Measurements from ENCODE around the gene COX4I1.
"Not testable (repeated sequence)": the region's sequence is repeated elsewhere in the genome, so short reads cannot be mapped to it uniquely, and the experiment has no call there.

COX4I1 gene

DNA sequence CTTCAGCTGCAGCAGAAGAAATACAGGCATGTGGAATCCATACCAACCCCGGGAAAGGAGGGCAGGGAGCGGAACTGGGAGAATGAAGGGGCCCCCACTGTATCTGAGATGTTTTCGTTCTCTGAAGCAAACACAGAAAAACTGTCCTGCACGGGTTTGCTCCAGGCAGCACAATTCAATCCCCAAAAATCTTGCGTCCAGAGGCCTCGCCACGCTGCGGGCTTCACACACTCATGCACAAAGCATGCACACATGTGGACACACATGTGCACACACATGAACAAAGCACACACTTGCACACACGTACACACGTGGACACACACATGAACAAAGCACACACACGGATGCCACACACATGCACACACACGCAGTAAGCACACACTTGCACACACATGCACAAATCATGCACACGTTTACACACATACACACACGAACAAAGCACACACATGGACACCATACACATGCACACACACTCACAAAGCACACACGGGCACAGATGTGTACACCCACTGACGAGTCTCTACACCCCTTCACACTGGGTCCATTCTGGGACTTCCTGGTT, 27.3 kb downstream of the COX4I1 start:
- no peak for DNase-seq

DNA sequence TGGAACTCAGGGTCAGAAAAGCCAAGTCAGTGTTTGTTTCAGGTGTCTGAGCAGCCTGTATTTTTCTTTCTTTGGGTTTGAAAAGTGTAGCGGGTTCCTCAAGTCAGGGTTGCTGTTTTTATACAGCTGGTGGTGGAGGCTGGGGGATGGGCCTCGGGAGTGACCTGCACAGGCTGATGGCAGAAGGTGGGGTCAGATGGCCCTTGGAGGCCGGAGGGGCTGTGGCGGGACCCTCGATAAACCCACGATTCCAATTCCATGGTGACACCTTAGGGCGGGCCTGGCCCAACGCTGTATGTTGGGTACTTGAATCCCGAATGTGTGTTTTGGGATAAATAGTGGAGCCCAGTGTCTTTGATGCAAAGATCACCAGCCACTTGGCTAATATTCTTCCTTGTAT, 28.7 kb downstream of the COX4I1 start:
- no peak for DNase-seq

DNA sequence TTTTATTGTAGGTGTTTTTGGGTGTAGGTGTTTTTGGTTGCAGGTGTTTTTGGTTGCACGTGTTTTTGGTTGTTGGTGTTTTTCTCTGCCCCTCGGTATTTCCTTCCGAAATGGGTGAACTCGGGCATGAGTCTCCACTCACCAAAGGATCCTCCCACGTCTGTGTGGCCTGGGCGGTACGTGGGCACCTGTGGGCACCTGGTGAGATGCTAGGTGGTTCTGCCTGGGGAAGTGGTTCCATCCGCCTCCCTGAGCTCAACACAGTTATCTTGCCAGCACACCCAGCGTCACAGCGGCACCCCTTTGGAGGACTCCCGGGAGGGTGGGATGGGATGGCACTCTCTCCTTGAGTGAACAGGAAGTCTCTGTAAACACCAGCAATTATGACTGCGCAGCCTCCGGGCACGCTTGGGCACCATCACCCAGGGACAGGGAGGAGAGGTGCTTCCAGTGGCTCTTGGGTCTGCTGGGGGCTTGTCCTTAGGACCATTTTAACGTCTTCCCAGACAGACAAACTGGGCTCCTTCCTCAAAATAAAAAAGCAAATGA, 29.8 kb downstream of the COX4I1 start:
- no peak for DNase-seq

DNA sequence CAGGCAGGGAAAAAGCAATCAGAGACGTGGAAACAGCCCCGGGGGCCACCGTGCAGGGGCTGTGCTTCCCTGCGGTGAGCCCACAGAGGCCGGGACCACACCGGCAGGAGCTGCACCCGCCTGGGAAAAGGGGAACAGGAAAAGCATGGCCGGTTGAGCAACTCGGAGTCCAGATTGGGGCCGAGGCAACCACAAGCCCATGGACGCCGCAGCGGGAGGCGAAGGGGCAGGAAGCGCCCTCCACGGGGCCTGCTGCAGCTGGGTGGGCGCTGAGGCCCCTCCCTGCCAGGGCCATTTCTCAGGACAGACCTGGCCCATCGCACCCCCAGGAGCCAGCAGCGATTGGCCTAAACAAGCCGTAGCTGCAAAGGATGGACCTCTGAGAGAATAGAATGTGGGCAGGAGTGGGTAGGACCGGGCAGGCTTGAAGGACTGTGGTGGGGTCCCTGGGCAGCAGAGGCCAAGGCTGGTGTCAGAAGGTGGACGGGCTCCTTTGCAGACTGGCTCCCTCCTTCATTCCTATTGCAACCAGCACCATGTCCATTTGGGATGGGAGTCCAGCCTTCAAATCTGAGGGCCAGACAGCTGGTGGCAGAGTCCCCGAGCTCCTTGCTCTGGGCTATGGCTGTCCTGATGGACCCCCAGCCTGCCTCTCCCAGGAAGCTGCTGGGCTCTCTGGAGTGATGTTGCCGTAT, 30.4 kb downstream of the COX4I1 start:
- peak; percentile 71 for DNase-seq

DNA sequence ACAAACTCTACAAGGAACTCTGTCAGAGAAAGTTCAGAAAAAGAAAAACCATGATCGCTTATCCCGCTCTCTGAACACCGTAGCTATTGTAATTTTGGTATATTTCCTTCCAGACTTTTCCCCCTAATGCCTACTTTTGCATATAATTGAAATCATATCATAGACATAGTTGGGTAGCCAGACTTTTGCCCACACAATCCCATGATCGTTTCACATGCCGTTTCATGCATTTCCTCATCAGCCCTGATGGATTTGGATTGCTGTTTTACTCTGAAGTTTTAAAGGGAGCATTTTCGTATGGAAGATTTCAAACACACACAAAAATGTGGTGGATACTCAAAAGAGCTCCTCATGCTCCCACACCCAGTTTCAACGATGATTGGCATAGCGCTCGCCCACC, 31.3 kb downstream of the COX4I1 start:
- DNase-seq: no peak

DNA sequence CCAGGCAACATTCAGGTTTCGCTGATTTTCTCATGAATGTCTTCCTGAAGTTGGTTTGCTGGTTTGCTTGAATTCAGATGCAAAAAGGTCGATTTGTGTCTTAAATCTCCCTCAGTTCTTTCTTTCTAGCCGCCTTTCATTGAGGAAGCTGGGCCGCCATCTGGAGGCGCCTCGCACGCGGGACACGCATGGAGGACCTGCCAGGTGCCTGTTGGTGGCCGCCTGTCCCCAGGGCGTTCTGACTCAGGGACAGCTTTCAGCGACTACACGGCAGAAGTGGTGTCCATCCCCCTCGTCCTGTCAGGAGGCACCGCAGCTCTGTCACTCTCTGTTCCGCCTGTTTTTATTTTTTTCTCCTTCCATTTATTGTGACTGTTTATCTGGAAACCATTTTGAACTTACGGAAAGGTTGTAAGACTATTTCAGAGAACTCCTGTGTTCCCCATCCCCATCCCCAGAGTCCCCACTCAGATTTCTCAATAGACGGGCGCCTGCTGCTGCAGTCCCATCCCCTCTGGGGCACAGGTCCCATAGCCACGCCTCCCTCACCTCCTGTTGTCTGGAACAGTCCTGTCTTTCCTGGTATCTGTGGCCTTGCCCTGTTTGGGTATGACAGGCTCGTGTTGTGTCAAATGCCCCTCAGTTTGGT, 33.2 kb downstream of the COX4I1 start:
- DNase-seq: no peak

DNA sequence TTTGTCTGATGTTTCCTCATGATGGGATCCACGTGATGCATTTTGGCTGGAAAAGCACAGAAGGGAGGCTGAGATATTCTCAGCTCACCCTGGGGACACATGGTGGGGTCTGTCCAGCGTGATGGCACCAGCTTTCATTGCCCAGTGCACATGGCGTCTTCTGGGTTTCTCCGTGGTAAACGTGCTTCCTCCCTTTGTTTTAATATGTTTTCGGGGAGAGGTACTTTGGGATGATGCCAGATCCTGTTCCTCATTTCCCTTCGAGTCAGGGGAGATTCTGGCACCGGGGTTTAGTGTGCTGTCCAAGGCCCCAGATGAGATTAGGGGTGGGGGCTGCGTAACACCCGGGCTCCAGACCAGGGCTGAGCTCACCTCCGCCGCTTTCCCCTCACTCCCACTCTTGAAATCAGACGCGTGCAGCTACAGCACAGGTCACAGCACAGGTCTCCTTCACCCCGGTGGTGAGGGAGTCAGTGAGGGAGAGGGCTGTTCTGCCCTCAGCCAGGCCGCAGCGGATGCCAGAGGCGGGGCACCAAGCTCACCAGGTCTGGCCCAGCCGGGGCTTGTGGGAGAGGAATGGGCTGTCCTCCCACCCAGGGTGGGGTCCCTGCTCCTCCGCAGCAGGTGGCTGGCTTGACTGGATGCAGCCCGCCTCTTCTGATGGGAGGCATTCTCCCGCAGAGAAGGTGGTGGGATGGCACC, 33.9 kb downstream of the COX4I1 start:
- DNase-seq: no peak

DNA sequence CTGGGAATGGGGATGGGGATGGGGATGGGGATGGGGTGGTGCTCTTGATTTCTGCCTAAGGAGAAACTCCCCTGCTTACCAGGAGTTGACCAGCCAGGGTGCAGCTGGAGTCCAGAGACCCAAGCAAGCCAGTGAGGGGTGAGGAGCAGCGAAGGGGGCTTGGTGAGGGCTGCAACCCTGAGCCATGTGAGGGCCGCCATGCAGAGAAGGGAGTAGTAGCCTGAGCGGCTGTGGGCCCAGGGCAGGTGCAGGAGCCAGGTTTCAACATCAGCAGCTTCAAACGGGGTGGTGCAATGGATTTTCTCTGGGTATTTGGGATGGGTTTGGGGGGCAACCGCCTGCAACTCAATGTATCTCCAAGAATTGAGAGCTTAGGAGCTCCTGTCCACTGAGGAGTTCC, 35.2 kb downstream of the COX4I1 start:
- no peak for DNase-seq

DNA sequence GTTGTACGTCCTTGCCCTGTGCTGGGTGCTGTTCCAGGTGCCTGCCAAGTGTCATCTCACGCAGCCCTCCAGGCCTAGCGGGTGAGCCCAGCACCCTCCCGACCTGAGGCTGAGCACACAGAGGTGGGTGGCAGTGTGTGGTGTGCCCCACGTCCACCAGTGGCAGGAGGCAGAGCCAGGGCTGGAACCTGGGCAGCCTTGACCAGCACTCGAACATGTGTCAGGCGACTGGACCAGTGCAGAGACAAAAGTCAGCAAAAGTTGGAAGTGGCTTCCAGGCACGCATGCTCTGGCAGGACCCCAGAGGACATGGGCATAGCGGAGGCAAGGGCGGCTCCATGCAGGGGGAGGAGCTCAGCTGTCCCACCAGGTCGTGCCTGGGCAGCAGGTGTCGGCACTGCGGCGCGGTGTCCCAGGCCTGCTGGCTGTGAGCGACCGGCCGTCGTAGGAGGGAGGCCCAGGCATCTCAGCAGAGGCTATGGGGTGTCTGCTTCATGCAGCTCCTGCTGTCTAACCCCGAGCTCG, 35.8 kb downstream of the COX4I1 start:
- DNase-seq: no peak

DNA sequence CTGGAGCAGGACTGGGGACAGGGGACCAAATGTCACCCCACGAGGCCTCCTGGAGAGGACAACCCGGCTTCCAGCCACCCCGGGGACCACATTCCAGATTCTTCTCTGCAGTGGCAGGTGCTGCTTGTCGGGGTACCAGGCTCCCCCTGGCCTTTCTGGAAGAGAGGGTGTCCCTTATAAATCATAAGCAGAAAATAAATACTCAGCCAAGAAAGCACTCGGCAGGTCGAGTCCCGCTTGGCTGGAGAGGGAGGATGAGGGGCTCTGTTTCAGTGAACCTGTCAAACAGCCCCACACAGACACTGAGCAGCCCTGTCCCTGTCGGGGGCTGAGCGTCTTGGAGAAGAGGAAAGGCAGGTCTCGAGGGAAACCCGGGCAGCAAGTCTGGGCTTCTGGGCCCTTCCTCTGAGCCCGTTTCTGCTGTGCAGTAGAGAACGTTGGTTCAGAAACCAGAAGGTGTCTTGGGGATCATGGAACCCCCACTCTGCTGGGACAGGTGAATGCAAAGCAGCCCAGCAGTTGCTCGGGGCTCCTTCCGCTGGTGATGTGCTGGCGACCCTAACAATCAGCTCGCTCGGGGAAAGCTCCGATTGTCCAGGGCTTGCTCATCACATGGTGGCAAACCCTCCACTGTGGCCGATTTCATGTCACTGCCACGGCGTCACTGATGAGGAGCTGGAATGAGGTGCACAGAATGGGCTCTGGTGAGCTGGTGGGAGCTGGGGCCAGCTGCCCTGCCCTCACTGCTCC, 36.6 kb downstream of the COX4I1 start:
- no peak for DNase-seq

DNA sequence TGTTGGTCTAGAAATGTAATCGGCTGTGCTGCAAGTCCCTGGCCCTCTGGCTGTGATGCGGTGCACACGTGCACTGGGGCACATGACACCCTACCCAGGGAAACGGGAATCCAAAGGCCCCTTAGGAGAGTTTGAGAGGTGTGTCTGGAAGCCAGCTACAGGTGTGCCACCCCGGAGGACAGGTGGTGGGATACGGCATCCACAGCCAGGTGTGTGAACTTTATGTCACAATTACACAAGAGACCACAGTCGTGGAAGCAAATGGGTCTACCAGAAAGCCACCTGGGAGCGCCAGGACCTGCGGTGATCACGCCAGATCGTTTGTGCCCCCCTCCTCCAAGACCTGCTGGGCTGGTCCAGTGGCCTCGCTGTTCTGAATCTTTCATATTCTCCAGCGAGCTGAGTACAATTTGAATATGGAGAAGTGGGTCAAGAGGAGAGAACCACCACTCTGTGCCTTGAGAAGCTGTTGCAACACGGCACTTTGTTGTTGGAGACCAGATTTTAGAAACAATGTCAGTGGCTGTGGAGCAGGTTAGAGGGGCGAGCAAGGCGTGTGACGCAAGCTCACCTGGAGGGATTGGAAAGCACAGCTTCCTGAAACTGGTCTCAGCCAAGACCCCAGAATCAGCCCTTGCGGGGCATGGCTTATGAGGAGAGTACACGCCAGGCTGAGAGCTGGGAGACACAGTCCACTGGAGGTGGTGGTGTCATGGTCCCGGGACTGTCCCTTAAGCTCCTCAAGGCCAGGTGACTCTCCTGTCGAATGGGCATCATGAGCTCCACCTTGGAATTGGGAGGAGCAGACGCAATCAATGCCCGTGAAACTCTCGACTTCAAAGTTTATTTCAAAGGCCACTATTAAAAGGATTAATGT, 37.4 kb downstream of the COX4I1 start:
- no peak for DNase-seq

DNA sequence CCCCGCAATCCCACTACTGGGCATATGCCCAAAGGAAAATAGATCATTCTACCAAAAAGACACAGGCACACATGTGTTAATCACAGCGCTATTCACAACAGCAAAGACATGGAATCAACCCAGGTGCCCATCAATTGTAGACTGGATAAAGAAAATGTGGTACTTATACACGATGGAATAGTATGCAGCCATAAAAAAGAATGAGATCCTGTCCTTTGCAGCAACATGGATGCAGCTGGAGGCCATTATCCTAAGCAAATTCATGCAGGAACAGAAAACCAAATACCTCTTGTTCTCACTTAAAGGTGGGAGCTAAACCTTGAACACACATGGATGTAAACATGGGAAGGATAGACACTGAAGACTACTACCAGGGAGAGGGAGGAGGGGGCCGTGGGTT, 38.2 kb downstream of the COX4I1 start:
- not testable (repeated sequence) for DNase-seq

DNA sequence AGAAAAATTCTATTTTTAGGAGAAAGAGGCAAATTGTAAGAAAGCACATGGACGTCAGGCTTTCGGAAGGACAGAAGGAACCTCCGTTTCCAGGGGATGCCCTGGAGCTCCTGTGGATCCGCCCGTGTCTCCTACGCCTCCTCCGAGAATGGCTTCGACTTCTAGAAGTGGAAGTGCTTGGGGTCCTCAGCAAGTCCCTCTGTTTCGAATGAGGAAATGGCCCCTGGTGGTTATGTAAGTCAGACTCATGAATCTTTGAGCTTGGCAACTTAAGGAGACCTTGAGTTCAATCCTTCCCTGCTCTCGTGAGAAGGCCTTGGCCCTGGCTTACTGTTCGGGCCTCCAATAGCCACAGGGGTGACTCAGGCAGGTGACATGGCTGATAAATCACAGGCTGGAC, 38.9 kb downstream of the COX4I1 start:
- peak; percentile 19 for DNase-seq

DNA sequence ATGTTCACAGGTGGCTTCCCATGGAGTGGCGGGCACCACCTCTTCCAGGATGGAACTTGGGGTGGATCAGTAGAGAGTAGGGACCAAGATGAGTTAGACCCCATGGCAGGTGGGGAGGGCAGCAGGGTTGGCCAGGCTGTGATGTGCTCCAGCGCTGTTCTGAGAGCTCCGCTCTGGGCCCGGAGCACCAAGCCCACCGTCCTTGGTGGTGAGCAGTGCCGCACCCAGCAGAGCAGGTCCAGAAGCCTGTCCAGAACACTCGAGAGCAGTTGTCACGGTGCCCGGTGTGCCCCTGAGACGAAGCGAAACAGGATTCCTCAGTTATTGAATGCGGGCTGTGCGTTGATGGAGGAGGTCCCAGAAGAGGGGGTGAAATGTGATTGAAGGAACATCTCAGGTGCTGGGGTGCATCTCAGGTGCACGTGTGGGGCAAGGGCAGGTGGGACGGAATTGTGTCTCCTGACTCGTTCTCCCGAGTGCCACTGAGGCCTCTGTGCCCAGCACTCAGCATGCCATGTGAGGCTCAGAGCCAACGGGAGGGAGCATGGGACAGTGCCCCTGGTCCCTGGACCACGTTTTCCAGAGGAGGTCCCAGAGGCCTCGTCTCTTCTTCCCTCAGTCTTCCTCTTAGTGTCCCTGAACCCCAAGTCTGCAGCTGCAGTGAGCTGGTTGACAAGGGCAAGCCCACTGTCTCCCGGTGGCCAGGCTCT, 39.5 kb downstream of the COX4I1 start:
- no peak for DNase-seq

DNA sequence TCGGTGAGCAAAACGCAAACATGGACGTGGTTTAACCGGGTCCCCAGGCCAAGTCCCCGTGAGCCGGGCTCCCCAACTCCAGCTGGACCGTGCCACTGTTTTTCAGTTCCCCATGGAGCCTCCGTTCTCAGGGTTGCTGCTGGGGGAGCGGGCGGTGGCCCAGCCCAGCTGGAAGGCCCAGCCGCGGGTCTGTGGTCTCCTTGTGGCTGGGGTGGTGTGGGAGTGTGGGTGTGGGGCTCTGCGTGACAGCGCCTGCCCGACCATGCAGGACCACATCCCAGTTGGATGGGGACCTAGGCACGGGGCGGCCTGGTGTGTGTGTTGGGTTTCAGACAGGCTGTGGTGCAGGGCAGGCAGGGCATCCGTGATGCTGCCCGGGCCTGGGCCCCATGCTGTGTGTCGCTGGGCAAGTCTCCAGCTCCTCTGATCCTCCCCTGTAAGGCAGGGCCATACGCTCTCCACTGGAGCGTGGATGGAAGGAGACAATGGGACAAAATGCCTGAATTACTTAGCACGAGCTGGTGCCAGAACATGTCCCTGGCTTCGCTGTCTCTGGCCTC, 40.3 kb downstream of the COX4I1 start:
- DNase-seq: no peak

DNA sequence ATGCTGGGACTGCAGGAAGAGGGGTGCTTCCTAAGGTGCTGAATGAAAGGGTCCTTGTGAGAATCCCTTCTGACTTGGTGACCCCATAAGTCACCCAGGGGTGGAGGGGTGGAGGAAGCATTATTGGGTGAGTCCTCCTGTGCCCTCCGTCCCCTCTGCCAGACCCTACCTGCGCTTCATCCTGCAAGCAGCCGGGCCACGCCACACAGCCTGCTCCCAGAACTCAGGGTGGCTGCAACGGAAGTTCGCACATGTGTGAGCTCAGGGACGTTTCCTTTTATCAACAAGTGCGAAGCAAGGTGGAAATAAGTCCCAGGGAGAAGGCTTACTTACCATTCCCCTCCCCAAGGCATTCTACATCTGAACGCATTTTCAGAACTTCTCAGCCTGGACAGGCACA, 40.9 kb downstream of the COX4I1 start:
- no peak for DNase-seq

DNA sequence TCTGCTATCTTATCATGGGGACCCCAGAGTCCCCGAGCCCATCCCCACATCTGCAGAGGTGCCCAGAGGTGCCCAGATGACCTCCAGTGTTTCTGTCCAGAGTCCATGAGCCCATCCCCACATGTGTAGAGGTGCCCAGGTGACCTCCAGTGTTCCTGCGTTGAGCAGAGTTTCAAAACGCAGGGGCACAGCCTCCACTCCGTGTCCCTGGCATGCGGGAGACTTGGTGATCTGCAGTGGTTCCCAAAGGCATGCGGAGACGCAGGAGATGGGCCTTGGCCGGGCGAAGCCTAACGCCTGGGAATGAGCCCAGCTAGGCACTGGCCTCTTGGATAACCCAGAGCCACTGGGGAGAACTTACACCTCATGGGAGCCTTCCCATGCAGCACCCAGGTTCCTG, 41.3 kb downstream of the COX4I1 start:
- no peak for DNase-seq

DNA sequence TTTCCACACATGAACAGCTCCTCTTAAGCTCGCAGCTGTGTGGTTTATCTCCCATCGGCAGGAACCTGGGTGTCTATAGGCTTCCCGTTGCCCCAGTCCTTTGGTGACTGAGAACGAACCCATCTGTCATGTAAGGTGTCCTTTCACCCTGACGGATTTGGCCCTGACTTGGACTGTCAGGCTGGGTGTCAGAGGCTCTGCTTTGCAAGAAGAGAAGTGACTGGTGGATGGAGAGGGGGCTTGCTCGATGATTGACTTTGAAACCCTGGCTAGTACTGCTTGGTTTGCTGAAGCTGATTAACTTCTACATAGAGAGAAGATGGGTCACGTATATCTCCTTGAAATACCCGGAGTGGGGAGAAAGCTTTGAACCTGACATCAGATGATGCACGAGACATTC, 42.9 kb downstream of the COX4I1 start:
- no peak for DNase-seq

DNA sequence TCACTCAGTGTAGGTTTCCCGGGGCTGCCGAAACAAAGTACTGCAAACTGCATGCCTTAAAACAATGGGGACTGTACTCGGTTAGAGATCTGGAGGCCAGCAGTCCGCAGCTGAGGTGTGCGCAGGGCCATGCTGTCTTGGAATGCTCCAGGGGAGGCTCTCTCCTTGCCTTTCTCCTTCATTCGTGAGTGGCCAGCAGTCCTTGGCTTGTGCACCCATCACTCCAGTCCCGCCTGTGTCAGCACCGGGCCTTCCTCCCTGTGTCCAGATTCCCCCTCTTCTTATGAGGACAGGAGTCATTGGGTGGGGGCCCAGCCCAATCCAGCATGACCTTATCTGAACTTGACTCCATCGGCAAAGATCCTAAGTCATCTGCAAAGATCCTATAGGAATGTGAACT, 43.4 kb downstream of the COX4I1 start:
- DNase-seq: no peak

DNA sequence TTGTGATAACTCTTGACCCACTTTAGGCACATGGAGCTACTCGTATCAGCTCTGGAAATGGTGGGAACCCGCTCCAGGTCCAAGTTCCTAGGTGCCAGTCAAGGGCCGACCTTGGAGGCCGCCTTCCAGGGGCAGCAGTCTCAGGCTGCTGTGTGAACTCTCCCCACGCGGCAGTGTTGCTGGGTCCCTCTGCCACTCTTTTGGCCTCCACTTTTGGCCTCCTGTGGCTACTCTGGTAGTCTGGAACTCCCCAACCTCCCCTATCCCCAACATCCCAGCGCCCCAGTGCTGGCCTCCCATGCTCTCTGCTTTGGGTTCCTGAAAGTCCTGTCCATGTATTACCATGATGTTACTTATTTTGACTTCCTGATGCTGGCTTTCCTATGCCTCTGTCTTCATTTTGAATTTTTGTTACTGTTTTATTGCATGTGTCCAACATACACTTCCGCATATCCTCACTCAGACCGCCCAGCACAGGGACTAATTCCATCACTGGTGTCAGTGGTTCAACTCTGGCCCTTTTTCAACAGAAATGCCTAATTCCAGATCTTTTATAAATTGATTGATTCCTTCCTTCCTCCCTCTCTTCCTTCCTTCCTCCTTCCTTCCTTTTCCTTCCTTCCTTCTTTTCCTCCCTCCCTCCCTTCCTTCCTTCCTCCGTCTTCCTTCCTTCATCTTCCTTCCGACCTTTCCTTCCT, 44.1 kb downstream of the COX4I1 start:
- DNase-seq: no peak
